Measurements from ENCODE around the gene MBD3L4. TPM values are rescaled to one million over a fixed set of nuclear protein-coding genes. Genes with fewer than 3 reads are reported as not detected.

Gene MBD3L4
- total RNA-seq, 1 donor, result not detected

Other genes with a start within 250 kb of the MBD3L4 start
- gene ADGRE1, start 152.6 kb downstream of the MBD3L4 start, total RNA-seq, result not detected in 2 replicates
- not detected in 2 replicates for gene MBD3L2B, start 18.7 kb downstream of the MBD3L4 start, total RNA-seq
- not detected in 2 replicates for gene MBD3L5, start 9.6 kb downstream of the MBD3L4 start, total RNA-seq
- gene MBD3L2, start 9.1 kb upstream of the MBD3L4 start, total RNA-seq, result not detected in 2 replicates
- gene MBD3L3, start 18.5 kb upstream of the MBD3L4 start, total RNA-seq, result not detected in 2 replicates
- gene ZNF557, start 29.5 kb upstream of the MBD3L4 start, total RNA-seq, result 15.1 and 15.5 TPM in 2 replicates

Measured in fibroblast of villous mesenchyme (primary cell).